NCI-H460 (cell line): ENCODE data around the gene SFRP2. TPM values are rescaled to one million over a fixed set of nuclear protein-coding genes. Genes with fewer than 3 reads are reported as not detected.

ENCODE experiments used
- DNase-seq: peaks from one replicate; pipeline ENCODE4 v3.0.0-alpha.2; 2016; ENCODE audit warnings: low read depth; ENCODE audit errors: extremely low read depth
- total RNA-seq: library from RNA; depleted of rRNA; stranded (reverse); fragments of >200 nt; shearing (Covaris generic); gene quantifications from 2 replicates; pipeline ENCODE4 v1.2.3, GENCODE V29; 2014; rRNA removed

The SFRP2 gene
- total RNA-seq, 1 experiment from 2014 or later: not detected

GRCh38 chr4:153733751-153734448 lies 55.0 kb downstream of the SFRP2 start:
- no peak for DNase-seq

GRCh38 chr4:153731239-153731638 lies 57.6 kb downstream of the SFRP2 start:
- DNase-seq: no peak

Other genes starting within 250 kb of the SFRP2 start
- gene TLR2, start 104.8 kb downstream of the SFRP2 start, total RNA-seq: 0.10 and 0.14 TPM in 2 replicates
- not detected in 2 replicates for gene RNF175, start 29.1 kb downstream of the SFRP2 start, total RNA-seq